ENCODE data around the gene CTRL.
A peak's percentile ranks its signal among the peaks of the same experiment; 100 is the strongest.

DNA sequence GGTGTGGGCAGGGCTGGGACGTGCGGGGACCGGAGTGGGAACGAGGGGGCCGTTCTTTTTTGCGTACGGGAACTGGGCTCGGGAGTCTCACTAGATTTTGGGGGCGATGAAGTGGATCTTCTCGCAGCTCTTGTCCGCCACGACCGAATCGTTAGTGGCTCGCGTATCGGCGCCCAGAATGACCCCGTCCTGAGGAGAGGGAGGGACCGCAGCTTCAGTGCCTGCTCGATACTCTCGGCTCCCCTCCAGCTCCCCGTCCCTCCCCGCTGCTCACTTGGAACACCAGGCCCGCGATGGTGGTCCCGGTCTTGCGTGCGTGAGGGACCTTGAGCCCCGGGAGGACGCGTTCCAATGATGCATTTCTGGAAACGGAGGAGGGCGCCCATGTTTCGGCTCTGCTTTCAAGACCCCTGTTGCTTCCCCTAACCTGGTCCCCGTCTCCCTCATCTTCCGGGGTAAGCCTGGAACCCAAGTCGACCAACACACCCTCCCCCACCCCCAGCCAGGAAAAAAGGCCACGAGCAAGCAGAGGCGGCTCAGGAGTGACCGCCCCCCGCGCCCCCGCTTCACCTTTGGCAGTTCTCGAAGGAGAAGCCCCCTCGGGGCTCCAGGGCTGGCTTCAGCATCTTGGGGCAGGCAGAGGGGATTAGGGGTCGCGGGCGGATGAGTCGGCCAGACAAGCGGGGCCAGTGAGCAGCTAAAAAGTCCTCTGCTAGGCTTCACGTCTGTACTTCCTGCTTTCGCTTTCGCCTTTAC, 4.6 kb upstream of the CTRL start, which contains the start of gene PSMB10:
- peak; percentile 61 for TF ChIP-seq POLR2A (IDR thresholded peaks at IDR 0.05)
- TF ChIP-seq, protein P1, sequence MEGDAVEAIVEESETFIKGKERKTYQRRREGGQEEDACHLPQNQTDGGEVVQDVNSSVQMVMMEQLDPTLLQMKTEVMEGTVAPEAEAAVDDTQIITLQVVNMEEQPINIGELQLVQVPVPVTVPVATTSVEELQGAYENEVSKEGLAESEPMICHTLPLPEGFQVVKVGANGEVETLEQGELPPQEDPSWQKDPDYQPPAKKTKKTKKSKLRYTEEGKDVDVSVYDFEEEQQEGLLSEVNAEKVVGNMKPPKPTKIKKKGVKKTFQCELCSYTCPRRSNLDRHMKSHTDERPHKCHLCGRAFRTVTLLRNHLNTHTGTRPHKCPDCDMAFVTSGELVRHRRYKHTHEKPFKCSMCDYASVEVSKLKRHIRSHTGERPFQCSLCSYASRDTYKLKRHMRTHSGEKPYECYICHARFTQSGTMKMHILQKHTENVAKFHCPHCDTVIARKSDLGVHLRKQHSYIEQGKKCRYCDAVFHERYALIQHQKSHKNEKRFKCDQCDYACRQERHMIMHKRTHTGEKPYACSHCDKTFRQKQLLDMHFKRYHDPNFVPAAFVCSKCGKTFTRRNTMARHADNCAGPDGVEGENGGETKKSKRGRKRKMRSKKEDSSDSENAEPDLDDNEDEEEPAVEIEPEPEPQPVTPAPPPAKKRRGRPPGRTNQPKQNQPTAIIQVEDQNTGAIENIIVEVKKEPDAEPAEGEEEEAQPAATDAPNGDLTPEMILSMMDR (IDR thresholded peaks at IDR 0.05): no peak

All from prostate gland (tissue), 2 donors.